Activated T-cell treated with anti-CD3 and anti-CD28 coated beads for 4 hours (primary cell): ENCODE data around the gene SLC25A34.

ENCODE experiments used
- DNase-seq: peaks from one replicate; pipeline ENCODE4 v3.0.0-alpha.2; 2020

The SLC25A34 gene

DNA sequence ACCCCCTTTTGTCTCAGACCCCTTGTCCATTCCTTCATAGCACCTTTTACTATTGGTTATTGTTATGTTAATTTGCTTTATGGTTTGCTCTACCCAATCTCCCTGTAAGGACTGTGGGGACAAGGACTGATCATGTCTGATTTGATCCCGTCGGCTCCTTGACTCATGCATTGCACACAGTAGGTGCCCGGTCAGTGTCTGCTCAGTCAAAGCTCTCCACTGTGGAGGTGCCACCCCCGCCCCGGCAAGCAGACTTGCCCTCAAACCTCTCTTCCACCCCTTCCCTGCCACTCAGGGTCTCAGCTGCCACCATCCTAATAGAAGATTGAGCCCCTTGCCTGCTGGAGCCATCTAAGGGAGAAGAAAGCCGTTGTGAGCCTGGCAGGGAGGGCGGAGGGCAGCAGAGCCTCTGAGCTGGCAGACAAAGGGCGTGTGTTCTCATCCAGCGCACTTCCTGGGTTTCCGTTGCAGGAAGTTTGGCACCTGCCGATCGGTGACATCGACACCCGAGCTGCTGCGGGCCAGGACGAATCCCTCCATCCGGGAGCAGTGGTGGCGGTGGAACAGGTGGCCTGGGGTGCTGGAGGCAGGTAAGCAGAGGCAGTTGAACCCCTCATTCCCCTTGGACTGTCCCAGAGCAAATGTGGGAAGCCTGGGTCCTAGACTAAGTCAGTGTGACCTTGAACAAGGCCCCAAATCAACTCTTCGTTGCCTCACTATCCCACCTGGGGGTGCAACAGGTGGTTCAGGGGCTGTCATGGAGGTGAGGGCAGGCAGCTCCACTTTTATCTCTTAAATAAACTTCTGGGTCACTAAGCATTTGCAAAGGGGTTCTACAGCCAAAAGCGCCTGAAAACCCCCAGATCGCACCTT is 20.3 kb downstream of the SLC25A34 start:
- no peak for DNase-seq

DNA sequence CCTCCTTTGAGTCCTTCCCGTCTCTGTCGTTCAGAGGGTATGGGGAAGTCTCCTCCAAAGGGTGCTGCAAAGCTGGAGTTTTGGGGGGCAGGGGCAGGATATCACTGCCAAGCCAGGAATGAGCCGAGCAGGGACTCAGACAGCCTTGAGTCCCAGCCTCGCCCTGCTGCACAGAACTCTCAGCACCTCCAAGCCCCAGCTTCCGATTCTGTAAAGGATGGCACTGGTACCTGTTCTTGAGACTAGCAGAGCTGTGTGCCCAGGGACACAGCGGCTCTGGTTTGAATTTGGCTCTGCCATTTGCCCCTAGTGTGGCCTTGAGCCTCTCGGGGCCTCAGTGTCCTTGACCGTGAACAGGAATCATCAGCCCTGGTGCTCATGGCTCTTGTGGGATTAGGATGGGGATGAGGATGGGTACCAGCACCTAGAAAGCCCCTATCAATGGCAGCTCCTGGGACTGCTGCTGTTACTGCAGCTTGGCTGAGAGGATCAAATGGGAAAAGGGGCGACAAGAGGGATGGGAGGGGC is 21.0 kb downstream of the SLC25A34 start:
- no peak for DNase-seq

DNA sequence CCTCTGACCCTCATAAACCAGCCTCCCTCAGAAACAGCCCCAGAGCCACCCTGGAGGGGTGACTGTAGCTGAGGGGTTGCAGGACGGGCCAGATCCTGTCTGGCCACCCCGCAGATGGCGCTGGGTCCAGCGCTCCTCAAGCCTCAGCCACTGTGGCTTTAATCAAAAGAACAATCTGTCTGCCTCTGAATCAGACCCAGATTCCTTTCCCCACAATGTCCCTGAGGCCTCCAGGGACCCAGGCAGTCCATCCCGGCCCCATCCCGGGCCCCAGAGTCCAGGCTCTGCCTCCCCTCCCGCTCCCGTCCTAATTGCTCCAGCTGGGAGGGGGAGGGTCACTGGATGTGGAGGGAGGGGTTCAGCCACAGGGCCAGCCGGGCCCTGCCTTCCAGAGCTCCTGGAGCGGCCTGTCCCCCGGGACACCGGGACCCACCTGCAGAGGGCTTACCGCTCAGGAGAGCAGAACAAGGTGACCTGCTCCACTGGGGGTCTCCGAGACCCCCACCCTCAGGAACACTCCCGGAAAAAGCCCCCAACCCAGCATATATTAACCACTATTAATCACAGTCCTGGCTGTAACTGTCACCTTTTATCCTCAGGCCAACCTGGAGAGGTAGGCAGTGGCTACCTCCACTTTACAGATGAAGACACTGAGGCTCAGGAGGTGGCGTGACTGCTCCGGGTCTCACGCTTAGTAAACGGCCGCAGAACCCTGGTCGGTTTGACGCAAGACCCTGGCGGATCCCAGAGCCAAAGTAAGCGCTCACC is 21.7 kb downstream of the SLC25A34 start:
- no peak for DNase-seq

DNA sequence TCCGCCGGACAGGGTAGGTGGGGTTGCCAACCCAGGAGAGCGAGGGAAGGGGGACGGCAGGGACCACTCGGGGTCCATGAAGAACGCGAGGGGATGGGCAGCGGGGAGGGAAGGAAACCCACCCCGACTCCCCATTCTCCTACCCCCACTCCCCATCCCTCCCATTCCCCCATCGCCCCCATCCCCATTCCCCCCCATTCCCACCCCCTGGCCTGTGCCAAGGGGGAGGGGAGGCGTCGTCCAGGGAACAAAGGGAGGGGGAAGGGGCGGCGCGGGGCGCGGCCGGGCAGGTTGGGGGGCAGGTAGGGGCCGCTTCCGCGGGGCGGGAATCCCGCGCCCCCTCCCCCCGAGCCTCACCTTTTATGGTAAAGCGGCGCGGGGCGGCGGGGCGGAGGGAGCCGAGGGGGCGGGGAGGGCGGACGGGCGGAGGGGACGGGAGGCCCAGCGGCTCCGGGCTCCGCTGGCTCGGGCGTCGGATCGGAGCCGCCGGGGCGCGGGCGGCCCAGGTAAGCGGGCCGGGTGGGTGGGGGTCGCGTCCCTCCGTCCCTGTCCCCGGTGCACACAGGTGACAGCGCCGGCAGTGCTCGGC is 22.4 kb downstream of the SLC25A34 start, which contains the start of gene FBLIM1:
FBLIM1 (plus strand) TSS at position 453 of the 589 bp plus-strand sequence. CDS start 6,189 bp downstream, outside the sequence.
- DNase-seq, result no peak

DNA sequence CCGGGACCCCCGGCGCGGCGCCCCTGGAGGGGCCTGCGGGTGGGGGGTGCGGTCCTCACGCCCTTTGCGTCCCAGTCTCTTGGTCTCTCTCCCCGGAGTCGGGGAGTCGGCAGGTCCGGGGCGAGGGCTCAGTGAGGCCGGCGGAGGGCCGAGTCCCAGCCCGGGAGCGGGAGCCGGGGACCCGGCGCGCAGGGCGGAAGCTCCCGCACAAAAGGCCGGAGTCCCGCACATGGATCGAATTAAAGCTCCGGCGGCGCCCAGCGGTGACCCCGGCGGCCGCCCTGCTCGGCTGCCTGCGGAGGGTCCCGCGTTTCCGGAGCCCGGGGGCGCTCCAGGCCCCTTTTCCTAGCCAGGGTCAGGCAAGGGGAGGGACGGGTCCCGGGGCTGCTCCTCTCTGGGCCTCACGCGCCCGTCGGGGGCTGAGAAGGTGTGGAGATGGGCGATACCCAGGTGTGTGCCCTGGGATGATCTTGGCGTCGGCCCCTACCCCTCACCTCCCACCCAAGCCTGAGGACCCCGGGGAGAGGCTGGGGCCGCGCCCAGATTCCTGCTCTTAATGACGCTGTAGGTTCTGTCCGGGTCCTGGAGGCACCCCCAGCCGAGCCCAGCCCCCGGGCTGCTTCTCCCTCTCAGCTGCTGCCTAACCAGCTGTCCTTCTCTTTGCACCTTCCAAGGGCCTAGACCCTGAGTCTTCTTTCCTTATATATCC is 23.0 kb downstream of the SLC25A34 start:
- no peak for DNase-seq

DNA sequence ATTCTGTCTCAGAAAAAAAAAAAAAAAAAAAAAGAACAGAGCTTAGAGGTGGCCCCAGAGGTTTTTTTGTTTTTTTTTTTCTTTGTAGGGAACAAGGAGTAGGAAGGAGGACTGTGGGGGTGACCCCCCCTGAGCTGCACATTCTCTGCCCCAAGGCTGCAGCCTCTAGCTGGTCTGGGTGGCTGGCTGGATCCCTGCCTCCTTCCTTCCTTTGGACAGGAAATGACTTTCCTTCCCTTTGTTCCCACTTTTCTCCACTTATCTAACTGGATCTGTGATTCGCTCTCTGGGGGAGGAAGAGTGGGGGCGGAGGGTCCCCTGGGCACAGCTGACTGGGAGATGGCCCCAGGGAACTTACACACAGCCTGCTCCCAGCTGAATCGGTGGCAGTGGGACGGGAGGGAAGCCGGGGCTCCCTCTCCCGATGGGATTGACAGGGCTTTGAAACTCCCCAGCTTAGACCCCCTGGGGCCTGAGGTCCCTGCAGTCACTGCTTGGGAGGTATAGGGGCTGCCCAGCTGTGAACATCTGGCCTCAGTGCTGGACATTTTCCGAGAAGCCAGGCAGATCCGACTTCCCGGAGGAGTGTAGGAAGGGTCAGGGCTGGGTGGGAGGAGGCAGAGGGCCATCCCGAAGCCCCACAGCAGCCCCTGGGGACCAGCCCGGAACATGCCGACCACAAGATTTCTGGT is 24.6 kb downstream of the SLC25A34 start:
- no peak for DNase-seq

DNA sequence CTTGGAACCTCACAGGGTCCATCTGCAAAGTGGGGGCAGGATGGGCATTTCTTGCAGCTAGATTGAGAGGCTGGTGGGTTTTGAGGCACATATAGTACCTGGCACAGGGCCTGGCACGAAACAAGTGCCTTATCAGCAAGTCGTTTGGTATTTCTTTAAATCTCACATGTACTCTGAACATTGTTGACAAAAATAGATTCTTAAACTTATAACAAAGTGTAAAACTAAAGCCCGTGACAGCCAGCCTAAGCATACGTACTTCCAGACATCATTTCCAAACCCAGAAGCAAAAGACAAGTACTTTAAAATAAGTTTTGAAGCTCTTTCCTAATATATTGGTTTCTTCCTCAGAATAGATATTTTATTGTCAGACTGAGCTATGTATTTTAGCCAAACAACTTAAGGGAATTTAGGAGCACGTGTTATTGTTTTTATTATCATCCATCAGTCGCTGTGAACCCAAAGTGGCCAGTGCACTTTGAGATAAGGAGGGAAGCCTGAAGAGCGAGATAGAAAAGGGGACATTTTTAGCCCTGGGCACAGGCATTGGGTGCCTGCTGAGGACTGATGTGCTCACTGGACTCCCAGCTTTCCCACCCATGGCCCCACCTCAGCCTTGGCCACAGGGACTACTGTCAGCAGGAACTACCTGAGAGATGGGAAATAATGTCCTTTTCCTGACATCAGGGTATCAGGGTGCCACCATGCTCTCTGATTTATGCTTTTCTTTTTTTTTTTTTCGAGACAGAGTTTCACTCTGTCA is 25.5 kb downstream of the SLC25A34 start:
- DNase-seq, result no peak

DNA sequence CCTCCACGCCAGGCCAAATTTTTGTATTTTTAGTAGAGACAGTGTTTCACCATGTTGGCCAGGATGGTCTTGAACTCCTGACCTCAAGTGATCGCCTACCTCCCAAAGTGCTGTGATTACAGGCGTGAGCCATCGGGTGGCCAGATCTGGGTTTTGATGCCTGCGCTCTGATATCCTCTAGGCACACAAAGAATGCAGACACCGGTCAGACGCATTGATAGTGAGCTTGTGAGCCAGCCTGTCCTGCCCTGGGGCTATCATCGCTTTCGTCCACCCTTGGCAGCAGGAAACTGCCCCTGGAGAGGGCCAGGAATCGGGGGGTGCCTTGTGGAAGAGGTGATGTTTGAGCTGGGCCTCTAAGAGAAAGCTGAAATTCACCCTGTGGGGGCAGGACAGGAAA is 26.5 kb downstream of the SLC25A34 start:
- no peak for DNase-seq

DNA sequence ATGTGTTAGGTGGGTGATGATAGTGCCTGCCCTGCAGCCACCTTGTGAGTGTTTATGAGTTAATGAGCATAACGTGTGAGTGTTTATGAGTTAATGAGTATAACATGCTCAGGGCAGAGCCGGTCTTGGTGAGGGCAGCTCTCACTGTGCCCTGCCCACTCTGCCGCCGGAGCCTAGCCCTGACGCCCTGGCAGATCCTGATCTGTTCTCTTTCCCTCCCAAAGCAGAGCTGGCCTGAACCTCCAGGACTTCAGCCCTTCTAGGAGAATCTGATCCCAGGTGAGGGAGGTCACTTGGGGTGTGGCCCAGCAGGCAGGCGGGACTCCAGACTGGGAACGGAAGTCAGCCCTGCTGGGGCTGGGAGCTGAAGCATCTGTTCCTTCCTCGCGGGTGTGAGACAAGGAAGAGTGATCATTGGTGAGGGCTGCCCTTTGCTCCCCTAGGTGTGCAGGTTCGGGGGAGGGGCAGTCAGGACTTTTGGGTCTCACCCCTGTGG is 28.3 kb downstream of the SLC25A34 start:
- DNase-seq, result no peak

DNA sequence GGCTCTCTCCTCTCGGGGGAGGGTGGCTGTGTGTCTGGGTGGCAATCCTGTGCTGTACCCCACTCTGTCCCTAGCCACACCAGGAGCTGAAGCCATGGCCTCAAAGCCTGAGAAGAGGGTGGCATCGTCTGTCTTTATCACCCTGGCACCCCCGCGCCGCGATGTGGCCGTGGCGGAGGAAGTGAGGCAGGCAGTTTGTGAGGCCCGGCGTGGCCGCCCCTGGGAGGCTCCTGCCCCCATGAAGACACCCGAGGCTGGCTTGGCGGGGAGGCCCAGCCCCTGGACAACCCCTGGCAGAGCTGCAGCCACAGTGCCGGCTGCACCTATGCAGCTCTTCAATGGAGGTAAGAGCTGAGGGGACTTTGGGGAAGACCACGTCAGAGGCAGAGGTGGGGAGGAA is 28.8 kb downstream of the SLC25A34 start:
- no peak for DNase-seq

DNA sequence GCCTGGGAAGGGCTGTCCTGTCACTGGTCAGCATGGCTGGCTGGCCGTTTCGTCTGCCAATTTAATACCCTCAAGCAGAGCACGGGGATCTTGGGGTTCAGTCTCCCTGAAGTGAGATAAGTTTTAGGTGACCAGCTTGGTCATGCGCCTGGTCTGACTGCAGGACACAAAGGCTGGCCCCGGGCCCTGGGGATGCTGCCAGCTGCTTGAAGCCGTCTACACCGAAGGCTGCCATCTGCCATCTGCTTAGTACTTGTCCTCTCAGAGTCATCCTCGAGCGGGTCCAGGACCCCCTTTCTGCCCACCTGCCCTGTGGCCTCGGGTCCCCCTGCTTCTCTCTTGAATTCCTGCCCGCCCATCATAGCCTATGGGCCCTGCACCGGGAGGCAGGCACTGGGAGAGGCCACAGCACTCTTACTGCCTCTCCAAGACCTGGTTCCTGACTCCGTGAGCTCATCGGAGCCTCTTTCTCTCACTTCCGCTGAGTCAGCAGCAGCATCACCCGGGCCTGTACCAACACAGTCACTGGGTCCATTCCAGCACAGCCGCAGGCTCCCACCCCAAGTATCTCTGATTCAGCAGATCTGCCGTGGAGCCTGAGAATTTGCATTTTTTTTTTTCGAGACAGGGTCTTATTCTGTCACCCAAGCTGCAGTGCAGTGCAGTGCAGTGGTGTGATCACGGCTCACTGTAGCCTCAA is 29.6 kb downstream of the SLC25A34 start:
- no peak for DNase-seq

DNA sequence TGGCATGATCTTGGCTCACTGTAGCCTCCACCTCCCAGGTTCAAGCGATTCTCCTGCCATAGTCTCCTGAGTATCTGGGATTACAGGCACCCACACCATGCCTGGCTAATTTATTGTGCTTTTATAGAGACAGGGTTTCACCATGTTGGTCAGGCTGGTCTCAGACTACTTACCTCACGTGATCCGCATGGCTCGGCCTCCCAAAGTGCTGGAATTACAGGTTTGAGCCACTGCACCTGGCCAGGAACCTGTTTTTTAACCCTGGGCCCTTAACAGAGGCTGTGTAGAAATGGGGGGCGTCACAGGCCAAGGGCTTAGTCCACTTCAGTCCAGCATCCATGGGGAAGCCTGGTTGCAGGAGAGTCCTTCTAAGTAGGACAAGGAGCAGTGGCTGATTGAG is 31.9 kb downstream of the SLC25A34 start:
- DNase-seq, result no peak

DNA sequence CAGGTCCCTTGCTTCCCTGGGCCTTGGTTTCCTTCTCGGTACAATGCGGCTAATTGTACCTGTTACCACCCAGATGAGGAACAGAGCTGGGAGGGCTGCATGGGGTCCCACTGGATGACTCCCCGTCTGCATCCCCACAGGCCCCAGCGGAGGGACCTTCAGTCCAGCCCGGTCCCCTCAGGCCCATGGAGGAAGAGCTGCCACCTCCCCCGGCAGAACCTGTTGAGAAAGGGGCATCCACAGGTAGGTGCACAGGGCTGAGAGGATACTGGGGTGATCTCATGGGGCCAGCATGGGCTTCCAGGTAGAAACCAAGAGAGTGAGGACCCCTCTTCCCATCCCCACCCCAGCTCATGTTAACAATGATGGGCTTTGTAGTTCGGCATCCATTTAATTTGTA is 32.3 kb downstream of the SLC25A34 start:
- no peak for DNase-seq

DNA sequence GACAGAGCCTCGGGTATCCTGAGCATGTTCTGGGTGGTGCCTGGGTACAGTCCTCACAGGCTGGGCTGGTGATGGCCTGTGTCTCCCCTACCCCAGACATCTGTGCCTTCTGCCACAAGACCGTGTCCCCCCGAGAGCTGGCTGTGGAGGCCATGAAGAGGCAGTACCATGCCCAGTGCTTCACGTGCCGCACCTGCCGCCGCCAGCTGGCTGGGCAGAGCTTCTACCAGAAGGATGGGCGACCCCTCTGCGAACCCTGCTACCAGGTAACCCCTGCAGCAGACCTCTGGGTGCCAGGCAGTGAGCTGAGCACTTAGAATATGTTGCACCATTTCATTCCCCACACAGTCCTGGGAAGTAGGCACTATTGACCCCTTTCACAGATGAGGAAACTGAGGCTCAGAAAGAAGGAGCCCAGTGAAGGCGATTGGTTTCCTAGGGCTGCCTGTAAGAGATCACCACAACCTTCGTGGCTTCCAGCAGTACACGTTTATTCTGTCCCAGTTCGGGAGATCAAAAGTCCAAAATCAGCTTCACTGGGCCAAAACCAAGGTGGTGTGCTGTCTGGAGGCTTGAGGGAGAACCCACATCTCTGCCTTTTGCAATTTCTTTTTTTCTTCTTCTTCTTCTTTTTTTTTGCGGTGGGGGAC is 34.4 kb downstream of the SLC25A34 start:
- DNase-seq, result no peak

DNA sequence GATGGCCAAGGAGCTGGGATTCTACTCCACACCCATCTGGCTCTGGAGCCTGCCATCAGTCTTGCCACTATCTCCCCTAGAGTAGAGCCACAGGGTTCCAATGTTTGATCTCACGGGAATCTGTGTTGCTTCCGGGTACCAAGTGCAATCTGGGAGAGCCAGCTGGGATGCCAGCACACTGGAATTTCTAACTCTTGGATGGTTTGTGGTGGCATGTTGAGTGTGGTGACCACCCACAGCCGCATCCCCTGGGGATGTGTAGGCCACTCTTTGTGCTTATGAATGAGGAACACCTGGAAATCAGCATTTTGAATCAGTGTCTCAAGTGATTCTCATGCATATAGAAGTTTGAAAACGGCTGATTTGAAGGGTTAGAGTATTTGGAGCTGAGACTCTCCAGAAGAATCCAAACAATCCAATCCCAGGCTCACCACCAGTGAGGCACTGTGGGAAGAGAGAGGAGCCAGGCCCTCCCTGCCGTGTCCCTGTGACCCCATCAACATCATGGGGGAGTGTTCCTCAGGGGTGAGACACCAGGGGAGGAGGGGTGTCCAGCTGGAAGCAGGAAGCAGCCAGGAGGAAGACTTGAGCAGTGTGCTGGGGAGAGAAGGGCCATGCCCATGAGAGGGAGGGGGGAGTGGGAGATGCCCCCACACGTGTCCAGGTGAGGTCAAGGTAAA is 35.9 kb downstream of the SLC25A34 start:
- DNase-seq, result no peak

DNA sequence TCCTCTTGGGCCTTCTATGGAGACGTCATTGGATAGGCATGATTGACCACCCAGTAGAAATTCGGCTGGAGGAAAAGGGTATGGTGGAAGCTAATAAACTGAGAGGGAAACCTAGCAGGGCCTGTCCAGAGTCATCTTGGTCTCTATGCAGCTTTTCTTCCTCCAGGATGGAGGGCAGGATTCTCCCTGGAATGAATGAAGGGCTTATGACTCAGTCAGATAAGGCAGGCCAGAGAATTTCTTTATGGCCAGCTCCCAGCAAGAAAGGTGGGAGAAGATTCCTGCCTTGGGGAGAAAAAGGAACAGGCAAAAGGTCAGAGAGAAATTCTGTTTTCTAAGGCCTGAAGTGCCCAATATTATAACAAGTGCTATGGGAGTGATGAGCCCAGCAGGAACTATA is 39.6 kb downstream of the SLC25A34 start:
- DNase-seq, result no peak

DNA sequence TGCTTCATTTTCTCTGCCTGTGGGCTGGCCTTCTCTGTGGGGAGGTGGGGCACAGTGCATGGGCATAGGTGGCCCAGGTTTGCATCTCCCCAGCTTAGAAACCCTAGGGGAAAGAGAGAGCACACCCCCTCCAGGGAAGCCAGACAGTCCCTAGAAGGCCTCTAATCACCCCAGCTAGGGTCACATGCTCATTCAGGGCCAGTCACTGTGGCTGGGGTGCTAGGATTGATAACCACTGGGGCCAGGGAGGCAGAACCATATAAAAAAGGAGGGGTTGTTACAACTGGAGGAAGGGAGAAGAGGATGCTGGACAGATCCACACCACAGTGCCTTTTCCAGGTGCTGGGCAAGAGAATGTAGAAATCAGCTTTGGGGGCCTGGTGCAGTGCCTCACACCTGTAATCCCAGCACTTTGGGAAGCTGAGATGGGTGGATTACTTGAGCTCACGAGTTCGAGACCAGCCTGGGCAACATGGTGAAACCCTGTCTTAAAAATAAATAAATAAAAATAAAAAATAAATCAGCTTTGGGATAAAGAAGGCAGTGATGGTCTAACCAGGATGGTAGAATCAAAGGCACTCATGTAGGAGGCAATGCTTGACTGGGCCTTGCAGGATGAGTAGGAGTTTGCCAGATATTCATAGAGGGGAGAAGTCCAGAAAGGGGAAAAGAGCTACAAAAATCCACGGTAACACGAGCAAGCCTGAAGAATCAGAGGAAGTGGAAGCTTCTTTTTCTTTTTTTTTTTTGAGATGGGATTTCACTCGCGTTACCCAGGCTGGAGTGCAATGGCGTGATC is 42.0 kb downstream of the SLC25A34 start:
- DNase-seq, result no peak

DNA sequence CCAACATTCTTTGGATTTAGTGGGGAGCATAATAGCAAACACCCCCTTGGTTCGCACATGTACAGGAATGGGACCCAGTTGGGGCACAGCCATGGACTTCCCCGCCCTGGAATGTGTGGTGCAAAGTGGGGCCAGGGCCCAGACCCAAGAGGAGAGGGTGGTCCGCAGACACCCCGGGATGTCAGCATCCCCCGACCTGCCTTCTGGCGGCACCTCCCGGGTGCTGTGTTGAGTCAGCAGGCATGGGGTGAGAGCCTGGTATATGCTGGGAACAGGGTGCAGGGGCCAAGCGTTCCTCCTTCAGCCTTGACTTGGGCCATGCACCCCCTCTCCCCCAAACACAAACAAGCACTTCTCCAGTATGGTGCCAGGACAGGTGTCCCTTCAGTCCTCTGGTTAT is 49.6 kb downstream of the SLC25A34 start:
- DNase-seq, result no peak

DNA sequence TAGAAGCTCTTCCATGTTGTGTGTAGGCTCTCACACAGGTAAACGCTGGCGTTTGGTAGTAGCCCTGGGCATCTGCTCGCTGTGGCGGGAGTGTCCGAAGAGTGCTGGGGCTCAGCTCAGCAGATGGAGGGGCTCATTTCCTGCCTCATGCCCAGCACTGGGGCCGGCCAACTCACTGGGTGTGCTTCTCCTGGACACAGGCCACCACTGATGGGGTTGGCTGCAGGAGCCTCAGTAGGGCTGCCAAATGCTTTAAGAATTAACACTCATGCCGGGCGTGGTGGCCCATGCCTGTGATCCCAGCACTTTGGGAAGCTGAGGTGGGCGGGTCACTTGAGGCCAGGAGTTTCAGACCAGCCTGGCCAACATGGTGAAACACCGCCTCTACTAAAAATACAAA is 50.5 kb downstream of the SLC25A34 start:
- DNase-seq, result no peak
